ENCODE data around the gene MAP3K20. TPM values are rescaled to one million over a fixed set of nuclear protein-coding genes. Genes with fewer than 3 reads are reported as not detected.

The MAP3K20 gene
- total and polyA plus RNA-seq, 2 donors (not counting 3 experiments of a cell fraction or from before 2014, with no cell fraction given) = 7.8 to 31.5 TPM

DNA sequence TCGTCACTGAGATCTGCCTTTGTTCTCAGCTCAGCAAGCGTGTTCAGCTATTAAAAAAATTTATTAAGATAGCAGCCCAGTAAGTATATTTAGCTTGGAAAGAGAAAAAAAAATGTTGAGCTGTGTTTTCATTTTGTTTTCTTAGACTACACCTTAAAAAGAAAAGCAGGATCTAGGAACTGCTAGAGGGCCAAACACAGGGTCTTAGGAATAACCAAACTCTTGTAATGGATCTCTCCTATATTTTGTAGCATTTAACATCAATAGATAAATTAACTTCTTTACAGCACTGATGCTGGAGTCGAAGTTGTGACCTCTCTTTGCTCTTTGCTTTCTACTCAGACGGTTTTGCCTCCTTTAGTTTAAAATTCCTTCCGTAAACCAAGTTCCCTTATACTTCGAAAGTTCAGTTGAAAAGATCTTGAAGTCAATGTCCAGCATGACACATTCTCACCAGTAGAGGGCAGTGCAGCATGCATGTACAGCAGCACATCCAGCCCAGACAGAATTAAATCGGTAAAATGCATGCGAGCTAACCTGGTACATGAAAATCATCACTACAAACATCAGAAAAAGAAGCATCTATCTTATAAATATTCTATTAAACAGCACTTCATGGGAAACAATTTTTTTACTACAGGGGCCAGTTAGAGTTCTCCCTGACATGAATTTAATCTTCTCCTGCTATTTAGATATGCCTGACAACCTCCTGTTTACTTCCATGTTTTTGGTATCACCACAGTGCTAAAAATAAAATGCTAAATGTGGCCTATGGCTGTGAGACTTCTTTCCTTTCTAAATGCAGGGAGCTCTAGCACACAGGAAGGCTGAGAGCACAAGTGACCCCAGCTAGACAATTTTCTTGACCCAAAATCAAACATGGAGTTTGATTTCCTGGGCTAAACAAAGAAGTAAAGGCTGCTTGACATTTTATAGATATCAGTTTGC, 48.2 kb upstream of the MAP3K20 start:
- POLR2A ChIA-PET = no interaction called here
- Histone ChIP-seq H2AFZ (ENCODE audit: low read depth, low read length) (peak overlapping the region; percentile 16), H3K27me3 (ENCODE audit: control insufficient read depth in 2 of 2, insufficient read depth in 2 of 2, low read length in 2 of 2) (peaks cover 0 to 2% of the 10 kb centered on the region in 2 experiments), H3K4me2 (ENCODE audit: insufficient read depth, low read length) (no peak overlapping the region), H3K36me3 (ENCODE audit: control insufficient read depth in 2 of 2, extremely low read depth in 1 of 2, insufficient read depth in 2 of 2, low read length in 2 of 2) (peaks cover 0 to 5% of the 10 kb centered on the region in 2 experiments), H3K27ac (ENCODE audit: insufficient read depth, low read depth, low read length) (no peak overlapping the region), H3K9ac (replicated peaks; ENCODE audit: extremely low read depth, insufficient read depth, low read length) (no peak overlapping the region), H3K4me1 (ENCODE audit: control insufficient read depth, extremely low read depth, insufficient read depth, low read length) (no peaks in the 10 kb centered on the region), H3K9me1 (replicated peaks; ENCODE audit: control insufficient read depth, extremely low read depth, insufficient read depth, low read length) (no peaks in the 10 kb centered on the region), H4K20me1 (replicated peaks; ENCODE audit: control insufficient read depth, extremely low read depth, insufficient read depth, low read length) (no peaks in the 10 kb centered on the region), H3K9me3 (replicated peaks; ENCODE audit: control insufficient read depth, insufficient read depth, low read length) (no peaks in the 10 kb centered on the region), H3K4me3 (replicated peaks in 1 of 3; ENCODE audit: insufficient read depth in 1 of 3, low read depth in 1 of 3, low read length in 3 of 3) (no peak overlapping the region), H3K79me2 (ENCODE audit: control insufficient read depth, insufficient read depth, low read length) (no peaks in the 10 kb centered on the region)
- intact Hi-C loops (cut with micrococcal nuclease) = loop anchor here (1.0 to 5.0 kb wide), 7 partner anchors 22 to 1315 kb away; no protein-coding TSS in a partner anchor
- CTCF ChIA-PET = interaction anchor here (0.6 to 14.3 kb wide), 59 partner anchors 10 to 1323 kb away, joined by 3 to 493 read pairs (median 4); partner anchors contain the start of gene CDCA7
- FAIRE-seq (peak; percentile 83), DNase-seq (ENCODE audit: low read depth, low spot score) (peak; percentile 87)
- peak; percentile 73 to 85 for TF ChIP-seq CTCF (IDR thresholded peaks at IDR 0.05; ENCODE audit: extremely low read depth in 1 of 2, insufficient read depth in 1 of 2, low read depth in 1 of 2, low read length in 2 of 2)
- no peak for TF ChIP-seq GATA2 (IDR thresholded peaks at IDR 0.05; ENCODE audit: insufficient read depth, insufficient read length, low read depth, low read length)
- BruUV-seq (replicated peaks) = no TSS peak
- dilution Hi-C loops (cut with MboI; ENCODE audit: extremely low pct_ligation_motif_present, low sequenced_read_pairs) = no loop called here

DNA sequence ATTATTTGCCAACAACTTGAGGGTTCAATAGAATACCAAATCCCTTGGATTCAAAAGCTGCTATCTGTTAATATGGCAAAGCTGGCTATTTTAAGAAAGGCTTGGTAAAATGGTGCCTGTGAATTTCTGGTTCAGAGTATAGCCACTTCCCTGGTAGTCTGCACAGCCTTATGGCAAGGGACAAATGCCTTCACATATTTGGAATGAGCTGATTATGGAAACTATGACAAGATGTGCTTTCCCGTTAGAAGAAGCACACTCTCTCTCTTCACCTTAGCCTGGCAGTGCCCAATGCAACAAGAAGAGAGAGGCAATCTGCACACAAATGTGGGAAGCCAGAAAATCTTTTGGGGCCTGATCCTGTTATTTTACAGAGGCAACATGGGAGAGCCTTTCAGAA, 47.5 kb upstream of the MAP3K20 start:
- dilution Hi-C loops (cut with MboI; ENCODE audit: extremely low pct_ligation_motif_present, low sequenced_read_pairs) = no loop called here
- FAIRE-seq = no peak
- peak overlapping the region; percentile 16 for H2AFZ ChIP-seq (ENCODE audit: low read depth, low read length)

More for the DNA sequence above, 47.5 kb upstream of the MAP3K20 start:
- Histone ChIP-seq H3K27me3 (ENCODE audit: control insufficient read depth in 2 of 2, insufficient read depth in 2 of 2, low read length in 2 of 2) (no peaks in the 10 kb centered on the region), H3K9me3 (replicated peaks; ENCODE audit: control insufficient read depth, insufficient read depth, low read length) (no peaks in the 10 kb centered on the region), H3K4me2 (ENCODE audit: insufficient read depth, low read length) (no peak overlapping the region), H4K20me1 (replicated peaks; ENCODE audit: control insufficient read depth, extremely low read depth, insufficient read depth, low read length) (no peaks in the 10 kb centered on the region), H3K79me2 (ENCODE audit: control insufficient read depth, insufficient read depth, low read length) (no peaks in the 10 kb centered on the region), H3K36me3 (ENCODE audit: control insufficient read depth in 2 of 2, extremely low read depth in 1 of 2, insufficient read depth in 2 of 2, low read length in 2 of 2) (peaks cover 0 to 3% of the 10 kb centered on the region in 2 experiments), H3K27ac (ENCODE audit: insufficient read depth, low read depth, low read length) (no peak overlapping the region), H3K4me3 (replicated peaks in 1 of 3; ENCODE audit: insufficient read depth in 1 of 3, low read depth in 1 of 3, low read length in 3 of 3) (no peak overlapping the region), H3K4me1 (ENCODE audit: control insufficient read depth, extremely low read depth, insufficient read depth, low read length) (no peaks in the 10 kb centered on the region), H3K9me1 (replicated peaks; ENCODE audit: control insufficient read depth, extremely low read depth, insufficient read depth, low read length) (no peaks in the 10 kb centered on the region), H3K9ac (replicated peaks; ENCODE audit: extremely low read depth, insufficient read depth, low read length) (no peak overlapping the region)
- TF ChIP-seq MYC (IDR thresholded peaks at IDR 0.05; ENCODE audit: low read depth, low read length) (no peak), JUN (IDR thresholded peaks at IDR 0.05; ENCODE audit: borderline replicate concordance, insufficient read depth, insufficient read length, low read depth) (no peak), CTCF (IDR thresholded peaks at IDR 0.05; ENCODE audit: extremely low read depth in 1 of 2, insufficient read depth in 1 of 2, low read depth in 1 of 2, low read length in 2 of 2) (no peak), POLR2AphosphoS5 (IDR thresholded peaks at IDR 0.05; ENCODE audit: insufficient read depth, low read depth, low read length) (no peak)
- ChIA-PET POLR2A (no interaction called here), CTCF (interaction anchor here (0.6 to 14.3 kb wide), 43 partner anchors 9 to 1322 kb away, joined by 3 to 493 read pairs (median 6); partner anchors contain the start of gene CDCA7)
- intact Hi-C loops (cut with micrococcal nuclease) = loop anchor here (5.0 kb wide), 1 partner anchor 1314 kb away; no protein-coding TSS in a partner anchor
- no TSS peak for BruUV-seq (replicated peaks)
- DNase-seq (ENCODE audit: low read depth, low spot score) = no peak
